Mesenteric fat pad (tissue), 1 donor: ENCODE measurements around the gene ACRV1. TPM values are rescaled to one million over a fixed set of nuclear protein-coding genes. Genes with fewer than 3 reads are reported as not detected.

Source experiments
- DNase-seq: peaks from one replicate; pipeline ENCODE4 v3.0.0-alpha.2; 2020; ENCODE audit warnings: low spot score
- total RNA-seq: library from RNA; stranded (reverse); fragmentation: NEBNext Ultra II Directional; extraction: Animal tissue kit (Norgen Biotek cat#: 25700); gene quantifications from one replicate; pipeline ENCODE4 v1.2.1, GENCODE V29; 2021
- donor health status: DM: yes; HTN: yes; CAD: no.

ACRV1 gene
- total RNA-seq, 1 donor from 2014 or later = not detected

DNA sequence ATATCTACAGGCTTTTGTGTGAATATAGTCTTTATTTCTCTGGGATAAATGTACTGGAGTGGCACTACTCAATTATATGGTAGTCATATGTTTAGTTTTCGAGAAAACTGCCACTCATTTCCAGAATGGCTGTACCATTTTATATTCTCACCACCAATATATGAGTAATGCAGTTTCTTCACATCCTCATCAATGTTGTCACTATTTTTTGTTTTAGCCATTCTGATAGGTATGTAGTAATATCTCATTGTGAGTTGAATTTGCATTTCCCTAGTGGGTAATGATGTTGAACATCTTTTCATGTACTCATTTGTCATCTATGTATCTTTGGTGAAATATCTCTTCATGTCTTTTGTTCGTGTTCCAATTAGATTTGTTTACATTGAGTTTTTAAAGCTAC lies 18.0 kb downstream of the ACRV1 start:
- no peak for DNase-seq

DNA sequence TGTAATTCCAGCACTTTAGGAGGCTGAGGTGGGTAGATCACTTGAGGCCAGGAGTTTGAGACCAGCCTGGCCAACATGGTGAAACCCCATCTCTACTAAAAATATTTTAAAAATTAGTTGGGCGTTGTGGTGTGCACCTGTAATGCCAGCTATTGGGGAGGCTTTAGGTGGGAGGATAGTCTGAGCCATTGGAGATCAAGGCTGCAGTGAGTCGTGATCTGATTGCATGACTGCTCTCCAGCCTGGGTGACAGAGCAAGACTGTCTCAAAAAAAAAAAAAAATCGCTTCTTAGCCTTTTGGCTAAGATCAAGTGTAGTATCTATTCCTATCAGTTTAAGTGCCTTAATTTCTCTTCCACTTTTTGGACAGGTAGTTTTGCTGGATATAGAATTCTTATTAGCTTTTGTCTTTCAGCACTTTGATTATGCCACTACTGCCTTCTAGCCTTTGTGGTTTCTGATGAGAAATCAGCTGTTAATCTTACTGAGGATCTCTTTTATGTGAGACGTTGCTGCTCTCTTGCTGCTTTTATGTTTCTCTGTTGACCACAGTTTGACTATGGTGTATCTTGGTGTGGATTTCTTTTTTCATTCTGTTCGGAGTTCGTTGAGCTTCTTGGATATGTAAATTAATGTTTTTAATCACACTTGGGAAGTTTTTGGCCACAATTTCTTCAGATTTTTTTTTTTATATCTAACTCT lies 31.0 kb downstream of the ACRV1 start:
- no peak for DNase-seq

DNA sequence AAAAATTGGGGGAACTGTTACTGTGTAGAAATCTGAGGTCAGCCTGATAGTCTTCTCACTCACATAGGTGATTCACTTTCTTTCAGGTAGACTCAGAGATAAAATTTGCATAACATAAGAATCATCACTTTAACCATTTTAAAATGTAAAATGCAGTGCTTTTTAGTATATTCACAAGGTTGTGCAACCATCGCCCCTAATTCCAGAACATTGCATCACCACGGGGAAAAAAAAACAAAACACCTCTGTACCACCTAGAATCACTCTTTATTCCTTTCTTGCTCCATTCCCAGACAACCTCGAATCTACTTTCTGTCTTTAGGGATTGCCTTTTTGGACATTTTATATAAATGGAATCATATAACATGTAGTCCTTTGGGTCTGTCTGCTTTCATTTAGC lies 34.8 kb downstream of the ACRV1 start:
- no peak for DNase-seq

DNA sequence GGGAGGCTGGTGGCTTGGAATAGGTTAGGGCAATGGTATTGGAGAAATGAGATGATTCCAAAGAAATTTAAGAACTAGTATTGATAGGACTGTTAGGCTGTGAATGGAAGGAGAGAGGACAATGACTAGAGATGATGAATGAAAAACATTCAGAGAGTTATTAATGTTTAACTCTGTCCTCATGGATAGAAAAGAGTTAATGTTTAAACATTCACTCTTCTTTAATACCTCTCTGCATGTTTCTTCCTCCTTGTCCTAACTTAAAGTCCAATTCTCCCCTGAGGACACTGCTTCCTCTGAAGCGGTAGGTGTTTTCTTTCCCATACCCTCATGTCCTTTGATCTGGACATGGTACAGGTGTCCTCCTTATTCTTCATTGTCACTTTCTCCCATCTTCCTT lies 42.3 kb downstream of the ACRV1 start:
- no peak for DNase-seq

DNA sequence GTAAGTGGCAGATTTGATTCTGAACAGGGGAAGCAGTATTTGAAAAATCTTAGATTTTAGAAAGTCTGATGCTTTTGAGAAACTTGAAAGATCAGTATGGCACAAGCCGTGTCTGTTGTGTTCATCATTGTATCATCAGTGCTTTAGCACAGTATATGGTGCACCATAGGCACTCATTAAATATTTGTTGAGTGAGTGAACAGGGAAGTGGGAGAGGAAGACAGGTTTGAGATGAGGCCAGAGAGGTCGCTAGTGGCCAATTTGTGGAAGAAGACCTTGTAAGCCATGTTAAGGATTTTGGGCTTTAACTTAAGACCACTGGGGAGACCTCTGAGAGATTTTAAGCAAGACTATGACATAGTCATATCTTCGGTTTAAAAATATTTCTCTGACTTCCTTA lies 42.8 kb downstream of the ACRV1 start:
- no peak for DNase-seq

DNA sequence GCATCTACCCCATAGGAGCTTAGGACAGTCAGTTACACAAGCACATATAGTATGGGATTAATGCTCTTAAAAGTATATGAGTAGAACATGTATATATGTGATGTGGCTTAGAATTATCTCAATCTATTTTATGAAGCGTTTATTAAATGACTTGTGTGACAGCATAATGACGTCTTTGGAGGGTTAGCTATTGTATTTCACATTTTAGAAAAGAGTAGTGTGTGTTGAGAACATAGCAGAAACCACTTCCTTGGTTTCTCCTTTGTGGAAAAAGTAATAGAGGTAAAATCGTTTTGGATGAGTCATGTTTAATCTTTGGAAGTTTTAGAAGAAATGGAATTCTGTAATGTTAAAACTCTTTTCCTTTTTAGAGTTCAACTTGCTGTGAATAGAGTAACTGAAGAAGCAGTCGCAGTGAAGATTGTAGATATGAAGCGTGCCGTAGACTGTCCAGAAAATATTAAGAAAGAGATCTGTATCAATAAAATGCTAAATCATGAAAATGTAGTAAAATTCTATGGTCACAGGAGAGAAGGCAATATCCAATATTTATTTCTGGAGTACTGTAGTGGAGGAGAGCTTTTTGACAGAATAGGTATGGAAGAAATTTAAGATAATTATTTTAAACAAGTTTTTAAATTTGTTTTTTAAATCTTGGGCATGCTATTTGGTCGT lies 53.3 kb downstream of the ACRV1 start:
- no peak for DNase-seq

DNA sequence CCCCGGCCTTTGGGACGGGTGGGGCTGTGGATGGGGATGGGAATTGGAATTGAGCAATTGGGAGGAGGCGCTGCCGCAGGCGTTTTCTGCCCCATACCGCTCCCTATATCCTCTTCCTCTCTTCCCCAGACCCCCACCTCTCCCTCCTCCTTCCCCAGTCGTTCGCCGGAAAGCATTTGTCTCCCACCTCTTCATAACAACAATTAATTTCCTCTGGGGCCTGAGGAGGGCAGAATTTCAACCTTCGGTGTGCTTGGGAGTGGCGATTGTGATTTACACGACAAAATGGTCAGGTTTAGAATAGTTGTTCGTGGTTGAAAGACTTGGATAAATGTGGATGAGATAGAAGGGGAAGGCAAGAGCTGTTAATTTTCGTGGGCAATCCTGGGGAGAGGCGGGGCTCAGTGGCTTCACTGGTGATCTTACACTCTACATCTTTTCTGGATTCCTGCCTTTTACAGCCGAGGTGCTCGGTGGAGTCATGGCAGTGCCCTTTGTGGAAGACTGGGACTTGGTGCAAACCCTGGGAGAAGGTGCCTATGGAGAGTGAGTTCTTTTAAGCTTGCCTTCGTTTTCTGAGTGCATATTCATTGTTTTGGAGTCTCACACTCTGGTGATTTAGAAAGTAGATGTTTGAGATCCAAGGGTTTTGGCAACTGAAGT lies 54.2 kb downstream of the ACRV1 start:
- DNase-seq = no peak

DNA sequence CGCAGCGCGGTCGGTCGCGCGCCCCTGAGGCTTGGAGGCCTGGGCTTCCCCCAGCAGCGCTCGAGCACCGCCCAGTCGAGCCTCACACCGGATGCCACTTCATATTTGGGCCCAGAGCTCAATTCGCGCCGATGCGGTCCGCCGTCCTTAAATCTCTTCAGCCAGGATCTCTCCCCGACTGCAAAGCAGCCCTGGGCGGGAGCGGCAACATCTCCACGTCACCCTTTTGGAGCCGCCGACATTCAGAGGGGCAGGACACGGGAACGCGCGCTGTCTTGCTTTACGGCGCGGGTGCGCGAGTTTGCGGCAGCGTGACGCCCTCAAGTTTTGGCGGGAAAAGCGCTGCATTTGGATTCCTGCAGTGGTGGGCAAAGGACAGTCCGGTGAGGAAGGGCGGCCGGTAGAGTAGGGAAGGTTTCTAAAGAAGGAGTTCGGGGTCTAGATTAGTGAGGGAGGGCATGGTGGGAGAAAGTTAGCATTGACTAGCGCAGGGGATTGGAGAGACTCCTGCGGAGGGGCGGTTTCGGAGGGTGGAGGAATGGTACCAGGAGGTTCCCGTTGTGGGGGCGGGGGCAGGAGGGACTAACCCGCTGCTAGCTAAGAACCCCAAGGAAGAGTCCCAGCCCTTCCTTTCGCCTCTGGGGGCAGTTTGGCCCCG lies 54.9 kb downstream of the ACRV1 start:
- DNase-seq = peak; percentile 92

DNA sequence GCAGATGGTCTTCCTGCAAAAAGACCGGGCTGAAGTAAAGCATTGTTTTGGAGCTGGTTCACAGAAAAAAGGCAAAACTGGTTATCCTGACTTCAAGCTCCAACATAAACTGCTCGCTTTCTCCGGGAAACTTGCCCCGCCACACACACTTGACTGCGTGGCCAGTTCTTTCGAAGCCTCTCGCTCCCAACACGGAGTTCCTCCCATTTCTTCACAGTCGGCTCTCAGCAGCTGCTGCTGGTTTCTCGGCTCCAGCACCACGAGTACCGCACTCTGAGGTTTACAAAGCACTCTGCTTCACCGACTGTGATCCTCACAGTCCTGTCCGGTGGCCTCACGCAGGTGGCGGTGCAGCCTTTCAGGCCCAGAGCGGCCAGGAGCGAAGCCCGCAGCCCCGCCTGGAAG lies 55.4 kb downstream of the ACRV1 start:
- no peak for DNase-seq

DNA sequence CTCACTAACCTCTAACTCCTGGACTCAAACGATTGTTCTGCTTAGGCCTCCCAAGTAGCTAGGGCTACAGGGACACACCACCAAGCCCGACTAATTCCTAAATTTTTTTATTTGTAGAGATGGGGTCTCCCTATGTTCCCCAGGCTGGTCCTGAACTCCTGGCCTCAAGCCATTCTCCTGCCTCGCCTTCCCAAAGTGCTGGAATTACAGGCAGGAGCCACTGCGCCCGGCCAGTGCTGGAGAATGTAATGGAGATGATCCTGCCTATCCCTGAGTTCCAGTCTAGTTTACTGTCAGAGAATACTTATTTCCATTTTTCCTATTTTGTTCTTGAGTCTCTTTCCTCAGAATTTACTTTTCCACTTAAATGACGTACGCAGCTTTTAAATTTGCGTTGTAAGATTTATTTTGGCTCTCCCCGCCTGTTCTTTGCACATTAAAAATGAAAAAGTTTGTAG lies 55.9 kb downstream of the ACRV1 start, which contains the start of gene CHEK1:
CHEK1 (plus strand) TSS at position 408 of the 458 bp plus-strand sequence. CDS start 1,606 bp downstream, outside the sequence.
- no peak for DNase-seq

DNA sequence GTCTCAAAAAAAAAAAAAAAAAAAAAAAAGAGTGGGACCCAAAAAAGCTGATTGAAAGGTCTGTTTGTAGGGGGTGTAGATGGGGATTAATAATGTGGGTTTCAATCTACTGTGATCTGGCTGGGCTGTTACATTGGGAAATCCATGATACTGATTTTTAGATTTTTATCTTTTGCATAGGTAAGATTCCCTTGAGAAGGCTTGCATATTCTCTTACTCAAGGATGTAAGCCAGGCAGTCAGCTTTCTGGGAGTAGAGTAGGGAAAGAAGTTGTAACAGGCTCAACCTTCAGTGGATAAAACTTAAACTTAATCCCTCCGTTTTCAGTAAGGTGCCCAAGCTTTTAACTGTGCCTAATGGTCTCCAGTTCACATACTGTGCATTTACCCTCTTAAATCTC lies 57.6 kb downstream of the ACRV1 start:
- DNase-seq = no peak

DNA sequence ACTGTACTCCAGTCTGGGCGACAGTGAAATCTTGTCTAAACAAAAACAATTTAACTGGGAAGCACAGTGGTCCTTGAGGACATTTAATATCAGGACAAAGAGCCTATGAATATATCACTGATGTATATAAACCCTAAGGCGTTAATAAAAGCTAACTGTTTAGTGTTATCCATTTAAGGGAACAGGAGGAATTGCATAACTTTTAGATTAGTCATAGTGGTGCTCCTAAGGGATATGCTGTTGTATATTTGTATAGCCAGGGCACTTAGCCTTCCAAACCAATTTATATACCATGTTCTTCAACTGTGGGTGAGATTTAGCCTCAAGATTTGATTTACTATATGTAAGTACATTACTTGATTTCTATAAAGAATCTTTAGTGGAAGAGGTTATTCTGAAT lies 58.7 kb downstream of the ACRV1 start:
- no peak for DNase-seq

Other genes with a start within 250 kb of the ACRV1 start
- gene FEZ1, start 184.6 kb downstream of the ACRV1 start, total RNA-seq = 17.1 TPM
- 71.7 TPM for gene EI24, start 111.4 kb downstream of the ACRV1 start, total RNA-seq
- gene STT3A, start 88.0 kb downstream of the ACRV1 start, total RNA-seq = 106 TPM
- gene CHEK1, start 55.7 kb downstream of the ACRV1 start, total RNA-seq = 2.2 TPM
- not detected for gene PATE1, start 65.4 kb upstream of the ACRV1 start, total RNA-seq
- gene PATE2, start 98.0 kb upstream of the ACRV1 start, total RNA-seq = not detected
- not detected for gene PATE3, start 107.3 kb upstream of the ACRV1 start, total RNA-seq
- not detected for gene PATE4, start 152.5 kb upstream of the ACRV1 start, total RNA-seq
- 3.7 TPM for gene HYLS1, start 206.8 kb upstream of the ACRV1 start, total RNA-seq
- gene PUS3, start 222.4 kb upstream of the ACRV1 start, total RNA-seq = 12.1 TPM
- gene DDX25, start 223.7 kb upstream of the ACRV1 start, total RNA-seq = not detected